ENCODE measurements around the gene ABL2. TPM values are rescaled to one million over a fixed set of nuclear protein-coding genes. Genes with fewer than 3 reads are reported as not detected.

The ABL2 gene
- total and polyA plus RNA-seq, 2 donors (not counting 1 experiment from before 2014, with no cell fraction given): 2.6 to 20.0 TPM

DNA sequence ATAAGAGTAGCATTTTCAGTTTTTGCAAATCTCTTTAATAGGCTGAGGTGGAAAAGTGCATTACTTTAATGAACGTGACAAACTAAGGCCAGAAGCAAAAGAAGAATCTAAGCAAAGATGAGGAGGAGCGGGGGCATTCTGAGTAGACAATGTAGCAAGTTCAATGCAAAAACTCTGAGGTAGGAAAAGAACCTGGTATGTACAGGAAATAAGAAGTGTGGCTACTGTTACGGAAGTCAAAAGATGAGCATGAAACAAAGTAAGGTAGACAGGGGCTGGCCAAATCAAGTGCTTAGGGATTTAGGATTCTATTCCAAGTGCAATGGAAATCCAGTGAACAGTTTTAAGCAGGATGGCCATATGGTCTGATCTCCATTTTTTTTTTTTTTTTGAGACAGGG lies 84.0 kb downstream of the ABL2 start:
- H3K27me3 Mint-ChIP-seq: no peaks in the 10 kb centered on the region
- Histone ChIP-seq H3K79me2 (ENCODE audit: control insufficient read depth, insufficient read depth, low read length) (peaks cover 6% of the 10 kb centered on the region), H3K9me3 (ENCODE audit: control extremely low read depth in 1 of 3, control insufficient read depth in 2 of 3, insufficient read depth in 1 of 3, low read length in 2 of 3) (peaks cover 0 to 5% (median 0%) of the 10 kb centered on the region in 3 donors), H3K36me3 (replicated peaks in 1 of 2; ENCODE audit: control extremely low read depth in 1 of 2, control insufficient read depth in 1 of 2, extremely low read depth in 1 of 2, insufficient read depth in 2 of 2, low read length in 1 of 2) (peaks cover 0 to 4% of the 10 kb centered on the region in 2 experiments), H3K27me3 (replicated peaks in 1 of 4; ENCODE audit: control extremely low read depth in 1 of 4, control insufficient read depth in 3 of 4, insufficient read depth in 4 of 4, low read length in 3 of 4) (no peaks in the 10 kb centered on the region), H3K4me3 (ENCODE audit: control extremely low read depth in 1 of 5, extremely low read depth in 1 of 5, insufficient read depth in 1 of 5, low read depth in 2 of 5, low read length in 4 of 5) (no peak overlapping the region), H2AFZ (ENCODE audit: insufficient read depth, low read depth, low read length, poor library complexity, severe bottlenecking) (no peak overlapping the region), H3K27ac (ENCODE audit: low read length in 2 of 2) (no peak overlapping the region), H3K4me1 (ENCODE audit: control insufficient read depth in 2 of 2, insufficient read depth in 2 of 2, low read length in 2 of 2) (peaks cover 12 to 16% of the 10 kb centered on the region in 2 donors), H3K9ac (ENCODE audit: low read length) (no peak overlapping the region), H4K20me1 (ENCODE audit: control insufficient read depth, insufficient read depth, low read length, poor library complexity, severe bottlenecking) (no peaks in the 10 kb centered on the region), H3K4me2 (replicated peaks; ENCODE audit: low read depth, low read length, poor library complexity, severe bottlenecking) (no peak overlapping the region)
- intact Hi-C loops (cut with micrococcal nuclease): no loop called here
- H3K4me3 Mint-ChIP-seq: no peak overlapping the region
- WGBS (ENCODE audit: insufficient coverage): 100% methylated on average over 3 of the region's 3 CpGs
- CTCF ChIA-PET: no interaction called here
- peaks cover 18% of the 10 kb centered on the region for H3K4me1 Mint-ChIP-seq
- DNase-seq (no peak), ATAC-seq (ENCODE audit: low read depth) (no peak)
- TF ChIP-seq, protein P1, sequence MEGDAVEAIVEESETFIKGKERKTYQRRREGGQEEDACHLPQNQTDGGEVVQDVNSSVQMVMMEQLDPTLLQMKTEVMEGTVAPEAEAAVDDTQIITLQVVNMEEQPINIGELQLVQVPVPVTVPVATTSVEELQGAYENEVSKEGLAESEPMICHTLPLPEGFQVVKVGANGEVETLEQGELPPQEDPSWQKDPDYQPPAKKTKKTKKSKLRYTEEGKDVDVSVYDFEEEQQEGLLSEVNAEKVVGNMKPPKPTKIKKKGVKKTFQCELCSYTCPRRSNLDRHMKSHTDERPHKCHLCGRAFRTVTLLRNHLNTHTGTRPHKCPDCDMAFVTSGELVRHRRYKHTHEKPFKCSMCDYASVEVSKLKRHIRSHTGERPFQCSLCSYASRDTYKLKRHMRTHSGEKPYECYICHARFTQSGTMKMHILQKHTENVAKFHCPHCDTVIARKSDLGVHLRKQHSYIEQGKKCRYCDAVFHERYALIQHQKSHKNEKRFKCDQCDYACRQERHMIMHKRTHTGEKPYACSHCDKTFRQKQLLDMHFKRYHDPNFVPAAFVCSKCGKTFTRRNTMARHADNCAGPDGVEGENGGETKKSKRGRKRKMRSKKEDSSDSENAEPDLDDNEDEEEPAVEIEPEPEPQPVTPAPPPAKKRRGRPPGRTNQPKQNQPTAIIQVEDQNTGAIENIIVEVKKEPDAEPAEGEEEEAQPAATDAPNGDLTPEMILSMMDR (IDR thresholded peaks at IDR 0.05): no peak
- TF ChIP-seq EZH2 (IDR thresholded peaks at IDR 0.05; ENCODE audit: borderline replicate concordance, insufficient read depth, low read depth, low read length, poor library complexity, severe bottlenecking): no peak
- H3K27ac Mint-ChIP-seq: no peak overlapping the region
- H3K9me3 Mint-ChIP-seq (ENCODE audit: insufficient read depth): peaks cover 4% of the 10 kb centered on the region
- POLR2A ChIA-PET: no interaction called here

DNA sequence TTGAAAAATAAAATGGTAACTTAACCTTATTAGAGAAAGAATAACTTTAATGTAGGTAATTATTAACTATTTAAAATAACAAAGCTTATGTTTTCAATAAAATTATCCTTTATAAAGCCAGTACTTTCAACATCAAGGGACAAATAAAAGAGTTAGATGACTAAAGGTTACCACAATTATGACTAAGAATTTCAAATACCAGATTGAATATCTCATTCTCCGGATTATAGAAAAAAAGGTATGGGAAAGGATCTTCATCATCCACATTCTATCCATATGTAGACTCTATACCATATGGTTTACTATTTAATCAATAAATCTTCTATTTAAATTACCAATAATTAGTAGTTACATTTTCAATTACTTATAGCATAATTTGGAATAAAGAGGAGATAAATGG lies 84.9 kb downstream of the ABL2 start:
- H3K9me3 ChIP-seq (ENCODE audit: control extremely low read depth in 1 of 3, control insufficient read depth in 2 of 3, insufficient read depth in 1 of 3, low read length in 2 of 3): peaks cover 0 to under 1% (median 0%) of the 10 kb centered on the region in 3 donors
- H3K4me1 Mint-ChIP-seq: peaks cover 16% of the 10 kb centered on the region
- H3K79me2 ChIP-seq (ENCODE audit: control insufficient read depth, insufficient read depth, low read length): peaks cover 10% of the 10 kb centered on the region

More for the DNA sequence above, 84.9 kb downstream of the ABL2 start:
- ChIA-PET POLR2A (no interaction called here), CTCF (no interaction called here)
- Mint-ChIP-seq H3K27me3 (no peaks in the 10 kb centered on the region), H3K9me3 (ENCODE audit: insufficient read depth) (no peaks in the 10 kb centered on the region), H3K27ac (no peak overlapping the region), H3K4me3 (no peak overlapping the region)
- Histone ChIP-seq H3K9ac (ENCODE audit: low read length) (no peak overlapping the region), H2AFZ (ENCODE audit: insufficient read depth, low read depth, low read length, poor library complexity, severe bottlenecking) (no peak overlapping the region), H3K36me3 (replicated peaks in 1 of 2; ENCODE audit: control extremely low read depth in 1 of 2, control insufficient read depth in 1 of 2, extremely low read depth in 1 of 2, insufficient read depth in 2 of 2, low read length in 1 of 2) (peaks cover 0 to 4% of the 10 kb centered on the region in 2 experiments), H3K27ac (ENCODE audit: low read length in 2 of 2) (no peak overlapping the region), H4K20me1 (ENCODE audit: control insufficient read depth, insufficient read depth, low read length, poor library complexity, severe bottlenecking) (no peaks in the 10 kb centered on the region), H3K4me3 (ENCODE audit: control extremely low read depth in 1 of 5, extremely low read depth in 1 of 5, insufficient read depth in 1 of 5, low read depth in 2 of 5, low read length in 4 of 5) (no peak overlapping the region), H3K27me3 (replicated peaks in 1 of 4; ENCODE audit: control extremely low read depth in 1 of 4, control insufficient read depth in 3 of 4, insufficient read depth in 4 of 4, low read length in 3 of 4) (no peaks in the 10 kb centered on the region), H3K4me2 (replicated peaks; ENCODE audit: low read depth, low read length, poor library complexity, severe bottlenecking) (no peak overlapping the region), H3K4me1 (ENCODE audit: control insufficient read depth in 2 of 2, insufficient read depth in 2 of 2, low read length in 2 of 2) (peaks cover 12 to 16% of the 10 kb centered on the region in 2 donors)
- no CpG with 5 or more reads among the region's 1 CpG for WGBS (ENCODE audit: insufficient coverage)
- intact Hi-C loops (cut with micrococcal nuclease): no loop called here
- TF ChIP-seq EZH2 (IDR thresholded peaks at IDR 0.05; ENCODE audit: borderline replicate concordance, insufficient read depth, low read depth, low read length, poor library complexity, severe bottlenecking): no peak
- TF ChIP-seq, protein P1 (IDR thresholded peaks at IDR 0.05): no peak
- ATAC-seq (ENCODE audit: low read depth): no peak
- no peak for DNase-seq

Data from B cell (primary cell).